DND-41 (cell line): Measurements from ENCODE around the gene ZNF501.

ENCODE experiments used
- ATAC-seq: fragments of 200-7000 bp; cut with Tn5 transposase; 3 replicates; pipeline ENCODE4 v1.9.1; 2021; ENCODE audit warnings: low read depth; ENCODE audit not compliant: insufficient read depth
- DNase-seq: peaks from one replicate; pipeline ENCODE4 v3.0.0-alpha.2; 2020
- H2AFZ ChIP-seq: 2 replicates; pipeline ENCODE4 v1.6.0; 2012; ENCODE audit warnings: low read depth, low read length
- H3K27ac ChIP-seq: 2 replicates; pipeline ENCODE4 v1.5.1; 2012; ENCODE audit warnings: low read length, inconsistent platforms
- H3K27me3 ChIP-seq: fragments of 200-600 bp; sonication (generic); 2 replicates; pipeline ENCODE4 v1.6.0; 2012; ENCODE audit warnings: low read length, mild to moderate bottlenecking, inconsistent platforms; ENCODE audit not compliant: insufficient read depth, poor library complexity
- H3K36me3 ChIP-seq: 2 replicates; pipeline ENCODE4 v1.5.1; 2012; ENCODE audit warnings: low read length, inconsistent platforms; ENCODE audit not compliant: insufficient read depth
- H3K4me1 ChIP-seq: 2 replicates; pipeline ENCODE4 v1.5.1; 2012; ENCODE audit warnings: mild to moderate bottlenecking, low read length; ENCODE audit not compliant: insufficient read depth
- H3K4me2 ChIP-seq: 2 replicates; pipeline ENCODE4 v1.6.0; 2012; ENCODE audit warnings: mild to moderate bottlenecking, moderate library complexity, low read length, inconsistent platforms; ENCODE audit not compliant: insufficient read depth
- H3K4me3 ChIP-seq, 2 experiments: fragments of 200-600 bp in 1 of 2; shearing (Covaris generic) in 1 of 2; 2 replicates each; pipeline ENCODE4 v1.5.1; 2012 to 2016; ENCODE audit warnings: inconsistent platforms in 2 of 2, low read length in 2 of 2, mild to moderate bottlenecking in 2 of 2, low read depth in 1 of 2, moderate library complexity in 1 of 2
- H3K79me2 ChIP-seq: 2 replicates; pipeline ENCODE4 v1.6.0; 2012; ENCODE audit warnings: low read length, inconsistent platforms; ENCODE audit not compliant: insufficient read depth
- H3K9ac ChIP-seq: 2 replicates; pipeline ENCODE4 v1.6.0; 2012; ENCODE audit warnings: low read depth, mild to moderate bottlenecking, inconsistent platforms, low read length, moderate library complexity
- H3K9me3 ChIP-seq: 2 replicates; pipeline ENCODE4 v1.5.1; 2012; ENCODE audit warnings: low read length, moderate library complexity, mild to moderate bottlenecking, inconsistent platforms; ENCODE audit not compliant: insufficient read depth, severe bottlenecking
- H4K20me1 ChIP-seq: 2 replicates; pipeline ENCODE4 v1.6.0; 2012; ENCODE audit warnings: low read length; ENCODE audit not compliant: insufficient read depth
- CTCF ChIP-seq: IDR thresholded peaks from 2 replicates; pipeline ENCODE4 v1.5.1; 2012; ENCODE audit warnings: borderline replicate concordance, low read length, moderate library complexity, mild to moderate bottlenecking; ENCODE audit not compliant: poor library complexity, severe bottlenecking; ENCODE audit errors: extremely low read depth
- EZH2 ChIP-seq: IDR thresholded peaks from 3 replicates; pipeline ENCODE4 v1.6.1; 2012; ENCODE audit warnings: borderline replicate concordance, low read depth, mild to moderate bottlenecking, moderate library complexity, low read length, inconsistent platforms; ENCODE audit not compliant: severe bottlenecking

Gene ZNF501

DNA sequence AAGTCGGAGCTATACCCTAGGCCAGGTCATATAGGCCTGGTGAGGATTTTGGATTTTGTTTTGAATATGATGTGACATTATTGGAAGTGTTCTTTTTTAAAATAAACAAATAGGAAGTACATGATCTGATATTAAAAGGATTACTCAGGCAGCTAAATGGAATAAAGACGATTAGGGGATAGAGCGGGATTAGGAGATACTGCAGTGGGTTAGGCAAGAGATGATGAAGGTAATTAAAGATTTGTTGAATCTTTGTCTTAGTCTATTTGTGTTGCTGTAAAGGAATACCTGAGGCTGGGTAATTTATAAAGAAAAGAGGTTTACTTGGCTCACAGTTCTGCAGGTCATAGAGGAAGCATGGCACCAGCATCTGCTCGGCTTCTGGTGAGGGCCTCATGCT is 53.5 kb downstream of the ZNF501 start:
- no peaks in the 10 kb centered on the region for H3K9me3 ChIP-seq
- no peak overlapping the region for H3K4me3 ChIP-seq
- H3K27me3 ChIP-seq, result no peaks in the 10 kb centered on the region
- H3K79me2 ChIP-seq, result peaks cover 27% of the 10 kb centered on the region
- no peak overlapping the region for H3K9ac ChIP-seq
- H4K20me1 ChIP-seq, result no peaks in the 10 kb centered on the region; the same call in 1 of the 2 replicates
- H2AFZ ChIP-seq, result no peak overlapping the region
- H3K4me1 ChIP-seq, result no peaks in the 10 kb centered on the region
- TF ChIP-seq CTCF (no peak), EZH2 (no peak)
- no peak overlapping the region for H3K27ac ChIP-seq
- DNase-seq, result no peak
- H3K36me3 ChIP-seq, result peaks cover 93% of the 10 kb centered on the region
- H3K4me2 ChIP-seq, result no peak overlapping the region
- ATAC-seq, result no peak
